BJ (cell line): ENCODE results near the gene CACNA2D4. TPM values are rescaled to one million over a fixed set of nuclear protein-coding genes. Genes with fewer than 3 reads are reported as not detected.

Source experiments
- CTCF ChIA-PET: fragments of 350-600 bp; formaldehyde crosslinking; extraction: SDS; loops from one replicate; lab custom pipeline; 2021; ENCODE audit warnings: antibody characterized with exemption, inconsistent platforms; lab: Yijun Ruan, JAX
- POLR2A ChIA-PET: fragments of 300-600 bp; sonication (Branson Sonifier 250); formaldehyde crosslinking; extraction: SDS; loops from one replicate; lab custom pipeline; 2021; ENCODE audit warnings: antibody characterized with exemption; lab: Charles Lee
- DNase-seq: peaks from one replicate; pipeline ENCODE4 v3.0.0-alpha.2; 2011; ENCODE audit warnings: low read depth
- H3K27me3 ChIP-seq: 2 replicates; pipeline ENCODE4 v1.6.0; 2011; ENCODE audit warnings: low read length; ENCODE audit not compliant: control insufficient read depth, insufficient read depth
- H3K36me3 ChIP-seq: 2 replicates; pipeline ENCODE4 v1.5.1; 2011; ENCODE audit warnings: low read length; ENCODE audit not compliant: control insufficient read depth, insufficient read depth
- H3K4me3 ChIP-seq: 2 replicates; pipeline ENCODE4 v1.5.1; 2011; ENCODE audit warnings: low read depth, mild to moderate bottlenecking, control low read depth, low read length
- polyA plus RNA-seq: library from polyadenylated mRNA; depleted of rRNA; stranded (reverse); fragments of >200 nt; gene quantifications from 2 replicates; pipeline ENCODE4 v1.2.3, GENCODE V29; 2011
- TF ChIP-seq, protein P1 (sequence below): IDR thresholded peaks from 2 replicates; pipeline ENCODE4 v1.5.1; 2011; ENCODE audit warnings: low read depth, mild to moderate bottlenecking, control low read depth, inconsistent platforms, low read length, moderate library complexity; ENCODE audit not compliant: insufficient read depth

Gene CACNA2D4
- polyA plus RNA-seq, 1 experiment, result 0.39 TPM

DNA sequence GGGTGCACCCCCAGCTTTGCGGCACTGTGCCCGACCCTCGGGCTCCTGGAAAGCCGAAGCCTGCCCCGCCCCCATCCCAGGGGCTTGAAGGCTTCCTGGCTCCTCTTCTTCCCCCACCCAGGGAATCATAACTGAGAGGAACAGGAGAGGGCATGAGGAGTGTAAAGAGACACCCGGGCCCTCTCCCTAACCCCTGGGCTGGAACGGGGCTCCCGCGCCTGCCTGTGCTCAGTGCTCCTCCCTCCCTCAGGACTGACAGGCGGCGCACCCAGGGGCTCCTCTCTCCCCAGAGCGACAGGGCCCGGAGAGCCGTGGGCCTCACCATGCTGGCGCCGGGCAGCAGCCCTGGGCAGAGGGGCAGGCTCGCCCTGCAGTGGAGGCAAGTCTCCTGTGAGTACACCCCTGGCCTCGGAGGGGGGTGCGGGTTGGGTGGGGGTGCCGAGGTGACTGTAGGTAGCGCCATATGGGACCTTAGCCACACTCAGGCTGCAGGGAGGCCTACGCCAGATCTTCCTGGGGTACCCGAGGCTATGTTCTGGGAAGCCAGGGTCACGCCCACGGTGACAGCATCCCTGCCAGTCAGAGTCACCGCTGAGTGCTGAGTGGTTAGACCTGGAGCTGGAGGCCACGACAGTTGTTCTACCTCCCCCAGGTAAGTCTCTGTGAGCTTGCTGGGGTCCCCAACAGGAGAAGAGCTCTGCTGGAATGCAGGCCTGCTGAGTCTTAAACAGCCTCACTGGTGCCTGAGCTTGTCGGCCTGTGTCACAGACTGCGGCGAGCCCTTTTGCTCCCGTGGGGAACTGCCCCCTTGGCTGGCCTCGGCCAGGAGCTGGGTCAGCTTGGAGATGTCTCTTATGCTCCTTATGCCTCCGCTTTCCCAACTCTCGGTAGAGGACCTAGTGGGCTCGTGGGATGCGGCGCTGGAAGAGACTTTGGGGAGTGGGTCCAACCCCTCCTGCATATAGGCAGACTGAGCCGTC lies 90.3 kb downstream of the CACNA2D4 start:
- no peak for DNase-seq
- Histone ChIP-seq H3K4me3 (no peak overlapping the region), H3K27me3 (peaks cover 28% of the 10 kb centered on the region), H3K36me3 (no peaks in the 10 kb centered on the region)
- ChIA-PET CTCF (no interaction called here), POLR2A (no interaction called here)
- TF ChIP-seq, protein P1, sequence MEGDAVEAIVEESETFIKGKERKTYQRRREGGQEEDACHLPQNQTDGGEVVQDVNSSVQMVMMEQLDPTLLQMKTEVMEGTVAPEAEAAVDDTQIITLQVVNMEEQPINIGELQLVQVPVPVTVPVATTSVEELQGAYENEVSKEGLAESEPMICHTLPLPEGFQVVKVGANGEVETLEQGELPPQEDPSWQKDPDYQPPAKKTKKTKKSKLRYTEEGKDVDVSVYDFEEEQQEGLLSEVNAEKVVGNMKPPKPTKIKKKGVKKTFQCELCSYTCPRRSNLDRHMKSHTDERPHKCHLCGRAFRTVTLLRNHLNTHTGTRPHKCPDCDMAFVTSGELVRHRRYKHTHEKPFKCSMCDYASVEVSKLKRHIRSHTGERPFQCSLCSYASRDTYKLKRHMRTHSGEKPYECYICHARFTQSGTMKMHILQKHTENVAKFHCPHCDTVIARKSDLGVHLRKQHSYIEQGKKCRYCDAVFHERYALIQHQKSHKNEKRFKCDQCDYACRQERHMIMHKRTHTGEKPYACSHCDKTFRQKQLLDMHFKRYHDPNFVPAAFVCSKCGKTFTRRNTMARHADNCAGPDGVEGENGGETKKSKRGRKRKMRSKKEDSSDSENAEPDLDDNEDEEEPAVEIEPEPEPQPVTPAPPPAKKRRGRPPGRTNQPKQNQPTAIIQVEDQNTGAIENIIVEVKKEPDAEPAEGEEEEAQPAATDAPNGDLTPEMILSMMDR, result no peak

DNA sequence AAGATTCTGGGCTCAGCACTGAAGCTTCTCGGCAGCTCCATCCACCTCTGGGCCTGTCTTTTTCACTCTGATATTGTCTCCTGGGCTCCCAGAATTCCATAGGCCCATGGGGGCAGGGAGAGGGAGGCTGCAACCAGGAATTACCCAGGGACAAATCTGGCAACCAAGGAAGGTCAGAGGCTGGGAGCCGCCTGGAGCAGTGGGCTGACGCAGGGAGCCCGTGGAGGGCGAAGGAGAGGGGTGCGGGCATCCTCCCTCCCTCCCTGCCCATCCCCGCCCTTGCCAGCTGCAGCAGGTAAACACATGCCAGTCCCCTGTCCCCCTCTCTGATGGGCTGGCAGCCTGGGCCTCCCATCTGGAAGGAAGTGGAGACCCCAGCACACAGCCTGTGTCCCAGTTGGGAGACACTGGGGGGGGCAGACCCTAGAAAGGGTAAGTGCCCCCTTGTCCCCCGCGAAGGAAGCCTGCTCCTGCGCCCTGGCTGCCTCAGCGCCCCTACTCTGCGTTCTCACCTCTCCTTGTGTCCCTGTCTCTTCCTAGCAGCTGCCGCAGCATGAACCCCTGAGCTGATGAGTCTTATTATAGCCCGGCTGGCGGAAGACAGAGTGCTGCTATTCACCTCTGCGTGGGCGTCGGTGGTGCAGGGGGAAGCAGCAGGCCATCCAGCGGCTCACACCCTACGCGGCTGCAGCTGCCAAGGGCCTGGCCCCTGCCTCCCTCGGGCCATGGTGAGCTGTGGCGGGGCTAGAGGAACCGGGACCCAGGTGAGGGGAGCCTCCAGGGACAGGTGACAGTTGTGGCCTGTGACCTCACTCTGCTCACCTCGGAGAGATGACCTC lies 91.4 kb downstream of the CACNA2D4 start:
- Histone ChIP-seq H3K27me3 (peaks cover 33% of the 10 kb centered on the region), H3K4me3 (no peak overlapping the region), H3K36me3 (no peaks in the 10 kb centered on the region)
- ChIA-PET POLR2A (no interaction called here), CTCF (no interaction called here)
- DNase-seq, result no peak
- TF ChIP-seq, protein P1, result no peak

DNA sequence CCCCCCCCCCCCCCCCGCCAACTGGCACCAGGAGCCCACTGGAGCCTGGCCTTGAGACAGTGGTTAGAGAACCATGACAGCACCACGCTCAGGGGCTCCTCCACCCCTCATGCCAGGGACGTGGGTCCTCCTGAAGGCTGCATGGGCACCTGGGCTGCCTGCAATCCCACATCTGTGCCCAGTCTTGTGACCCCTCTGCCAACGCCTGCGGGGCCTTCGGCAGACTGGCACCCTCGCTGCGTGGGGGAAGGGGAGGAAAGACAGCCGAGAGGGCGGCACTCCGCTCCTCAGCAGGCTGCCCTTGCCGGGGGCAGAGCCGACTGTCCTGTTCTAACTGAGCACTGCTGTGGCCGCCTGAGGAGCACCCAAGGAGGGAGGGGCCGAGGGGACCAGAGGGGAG lies 92.1 kb downstream of the CACNA2D4 start:
- ChIA-PET POLR2A (no interaction called here), CTCF (no interaction called here)
- Histone ChIP-seq H3K4me3 (no peak overlapping the region), H3K36me3 (no peaks in the 10 kb centered on the region), H3K27me3 (peaks cover 36% of the 10 kb centered on the region)
- no peak for DNase-seq
- TF ChIP-seq, protein P1, result no peak

DNA sequence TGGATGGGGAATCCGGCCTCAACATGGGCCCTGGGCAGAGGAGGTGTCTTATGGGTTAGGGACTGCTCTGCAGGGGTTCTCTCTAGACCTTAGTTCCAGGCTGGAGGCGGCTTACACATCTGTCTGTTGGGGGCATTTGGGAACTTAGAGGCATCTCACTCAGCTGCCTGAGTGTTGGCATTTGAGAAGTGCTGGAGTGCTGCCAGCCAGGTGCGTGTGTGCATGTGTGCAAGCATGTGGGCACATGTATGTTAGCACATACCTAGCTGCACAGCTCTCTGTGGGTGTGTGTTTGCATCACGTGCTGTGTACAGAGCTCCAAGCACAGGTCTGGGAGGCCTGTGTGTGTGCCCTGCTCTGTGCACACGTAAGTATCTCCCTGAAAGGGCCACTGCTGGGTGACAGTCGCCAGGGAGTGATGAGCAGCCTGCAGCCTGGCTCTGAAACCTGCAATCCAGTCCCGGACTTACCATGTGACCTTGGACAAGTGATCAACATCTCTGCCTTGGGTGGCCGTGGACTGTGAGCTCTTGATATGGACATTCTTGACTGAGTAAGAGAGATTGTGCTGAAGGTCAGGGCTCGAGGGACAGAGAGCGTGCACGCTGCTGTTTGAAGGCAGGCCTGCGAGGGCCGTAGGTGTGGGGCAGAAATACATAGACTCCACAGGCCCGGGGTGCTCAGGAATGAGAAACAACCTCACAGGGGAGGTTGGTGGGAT lies 92.9 kb downstream of the CACNA2D4 start:
- TF ChIP-seq, protein P1, result no peak
- CTCF ChIA-PET, result interaction anchor here (0.7 kb wide), 1 partner anchor 735 kb away, joined by 4 read pairs; no protein-coding TSS in a partner anchor
- Histone ChIP-seq H3K36me3 (no peaks in the 10 kb centered on the region), H3K27me3 (peaks cover 44% of the 10 kb centered on the region), H3K4me3 (no peak overlapping the region)
- POLR2A ChIA-PET, result no interaction called here
- DNase-seq, result no peak
